ENCODE data around the gene FANK1. TPM values are rescaled to one million over a fixed set of nuclear protein-coding genes. Genes with fewer than 3 reads are reported as not detected.
"Not testable (repeated sequence)": the region's sequence is repeated elsewhere in the genome, so short reads cannot be mapped to it uniquely, and the experiment has no call there.

Gene FANK1
- total and polyA plus RNA-seq, 5 donors from 2014 or later, result 21.1 to 54.5 (median 36.1) TPM

GRCh38 chr10:125926247-125926646, 29.9 kb downstream of the FANK1 start:
- H3K36me3 ChIP-seq (ENCODE audit: control insufficient read depth, insufficient read depth, low read length), result no peaks in the 10 kb centered on the region
- Mint-ChIP-seq H3K27ac (no peak overlapping the region), H3K27me3 (peaks cover 4% of the 10 kb centered on the region)

GRCh38 chr10:125927265-125927664, 30.9 kb downstream of the FANK1 start:
- H3K27ac Mint-ChIP-seq; H3K4me1 Mint-ChIP-seq; H3K4me3 ChIP-seq (ENCODE audit: low read depth, low read length); ATAC-seq (ENCODE audit: low read depth in 2 of 2); H3K27me3 Mint-ChIP-seq; H3K36me3 Mint-ChIP-seq; H3K27me3 ChIP-seq (ENCODE audit: control insufficient read depth, insufficient read depth, low read length); H3K27ac ChIP-seq (ENCODE audit: insufficient read depth, low read length, poor library complexity, severe bottlenecking); H3K9me3 ChIP-seq (ENCODE audit: control insufficient read depth in 2 of 2, low read length in 2 of 2); H3K9me3 Mint-ChIP-seq; H3K4me3 Mint-ChIP-seq; DNase-seq; H3K4me1 ChIP-seq (ENCODE audit: control insufficient read depth, insufficient read depth, low read length, poor library complexity, severe bottlenecking); H3K36me3 ChIP-seq (ENCODE audit: control insufficient read depth, insufficient read depth, low read length): not testable (repeated sequence)

More at GRCh38 chr10:125926247-125926646, 29.9 kb downstream of the FANK1 start:
- H3K9me3 ChIP-seq (ENCODE audit: control insufficient read depth in 2 of 2, low read length in 2 of 2), result no peaks in the 10 kb centered on the region
- H3K9me3 Mint-ChIP-seq, result peaks cover 0 to 2% (median 0%) of the 10 kb centered on the region in 7 donors
- H3K36me3 Mint-ChIP-seq, result no peaks in the 10 kb centered on the region
- H3K4me1 ChIP-seq (ENCODE audit: control insufficient read depth, insufficient read depth, low read length, poor library complexity, severe bottlenecking), result no peaks in the 10 kb centered on the region
- no peak for DNase-seq
- H3K27me3 ChIP-seq (ENCODE audit: control insufficient read depth, insufficient read depth, low read length), result peaks cover 2% of the 10 kb centered on the region
- H3K4me3 Mint-ChIP-seq, result no peak overlapping the region
- ATAC-seq (ENCODE audit: low read depth in 2 of 2), result no peak
- H3K27ac ChIP-seq (ENCODE audit: insufficient read depth, low read length, poor library complexity, severe bottlenecking), result no peak overlapping the region
- H3K4me1 Mint-ChIP-seq, result no peaks in the 10 kb centered on the region
- no peak overlapping the region for H3K4me3 ChIP-seq (ENCODE audit: low read depth, low read length)

- H3K27ac ChIP-seq (ENCODE audit: insufficient read depth, low read length, poor library complexity, severe bottlenecking), result no peak overlapping the region
- H3K4me1 ChIP-seq (ENCODE audit: control insufficient read depth, insufficient read depth, low read length, poor library complexity, severe bottlenecking), result no peaks in the 10 kb centered on the region
- peaks cover 23% of the 10 kb centered on the region for H3K27me3 Mint-ChIP-seq
- no peaks in the 10 kb centered on the region for H3K36me3 Mint-ChIP-seq
- peaks cover 0 to 2% (median 0%) of the 10 kb centered on the region in 7 donors for H3K9me3 Mint-ChIP-seq
- peaks cover 4% of the 10 kb centered on the region for H3K27me3 ChIP-seq (ENCODE audit: control insufficient read depth, insufficient read depth, low read length)
- no peaks in the 10 kb centered on the region for H3K9me3 ChIP-seq (ENCODE audit: control insufficient read depth in 2 of 2, low read length in 2 of 2)
- no peak for DNase-seq
- no peak for ATAC-seq (ENCODE audit: low read depth in 2 of 2)
- no peaks in the 10 kb centered on the region for H3K36me3 ChIP-seq (ENCODE audit: control insufficient read depth, insufficient read depth, low read length)
- no peak overlapping the region for H3K4me3 Mint-ChIP-seq
- no peak overlapping the region for H3K4me3 ChIP-seq (ENCODE audit: low read depth, low read length)
- H3K4me1 Mint-ChIP-seq, result no peaks in the 10 kb centered on the region
- no peak overlapping the region for H3K27ac Mint-ChIP-seq
Measured at GRCh38 chr10:125928928-125929585, 32.7 kb downstream of the FANK1 start.

GRCh38 chr10:125929618-125930017, 33.3 kb downstream of the FANK1 start:
- Histone ChIP-seq H3K27me3 (ENCODE audit: control insufficient read depth, insufficient read depth, low read length) (peaks cover 5% of the 10 kb centered on the region), H3K36me3 (ENCODE audit: control insufficient read depth, insufficient read depth, low read length) (no peaks in the 10 kb centered on the region), H3K4me1 (ENCODE audit: control insufficient read depth, insufficient read depth, low read length, poor library complexity, severe bottlenecking) (no peaks in the 10 kb centered on the region), H3K9me3 (ENCODE audit: control insufficient read depth in 2 of 2, low read length in 2 of 2) (no peaks in the 10 kb centered on the region), H3K4me3 (ENCODE audit: low read depth, low read length) (no peak overlapping the region), H3K27ac (ENCODE audit: insufficient read depth, low read length, poor library complexity, severe bottlenecking) (no peak overlapping the region)
- Mint-ChIP-seq H3K36me3 (no peaks in the 10 kb centered on the region), H3K4me1 (no peaks in the 10 kb centered on the region), H3K9me3 (peaks cover 0 to 2% (median 0%) of the 10 kb centered on the region in 7 donors), H3K4me3 (no peak overlapping the region), H3K27me3 (peaks cover 28% of the 10 kb centered on the region), H3K27ac (no peak overlapping the region)
- ATAC-seq (ENCODE audit: low read depth in 2 of 2), result no peak
- no peak for DNase-seq

GRCh38 chr10:125933693-125934092, 37.3 kb downstream of the FANK1 start:
- H3K4me1 ChIP-seq (ENCODE audit: control insufficient read depth, insufficient read depth, low read length, poor library complexity, severe bottlenecking), result no peaks in the 10 kb centered on the region
- ATAC-seq (ENCODE audit: low read depth in 2 of 2), result no peak
- no peak overlapping the region for H3K27ac ChIP-seq (ENCODE audit: insufficient read depth, low read length, poor library complexity, severe bottlenecking)
- no peaks in the 10 kb centered on the region for H3K36me3 ChIP-seq (ENCODE audit: control insufficient read depth, insufficient read depth, low read length)
- peaks cover 36% of the 10 kb centered on the region for H3K27me3 Mint-ChIP-seq
- H3K4me3 ChIP-seq (ENCODE audit: low read depth, low read length), result no peak overlapping the region
- H3K9me3 ChIP-seq (ENCODE audit: control insufficient read depth in 2 of 2, low read length in 2 of 2), result no peaks in the 10 kb centered on the region
- H3K27ac Mint-ChIP-seq, result no peak overlapping the region
- no peak overlapping the region for H3K4me3 Mint-ChIP-seq
- H3K27me3 ChIP-seq (ENCODE audit: control insufficient read depth, insufficient read depth, low read length), result peaks cover 7% of the 10 kb centered on the region
- no peaks in the 10 kb centered on the region for H3K36me3 Mint-ChIP-seq
- peaks cover 0 to 2% (median 0%) of the 10 kb centered on the region in 7 donors for H3K9me3 Mint-ChIP-seq
- no peak for DNase-seq
- no peaks in the 10 kb centered on the region for H3K4me1 Mint-ChIP-seq

GRCh38 chr10:125936331-125936730, 40.0 kb downstream of the FANK1 start:
- Histone ChIP-seq H3K36me3 (ENCODE audit: control insufficient read depth, insufficient read depth, low read length) (no peaks in the 10 kb centered on the region), H3K27me3 (ENCODE audit: control insufficient read depth, insufficient read depth, low read length) (peaks cover 7% of the 10 kb centered on the region), H3K4me3 (ENCODE audit: low read depth, low read length) (no peak overlapping the region), H3K9me3 (ENCODE audit: control insufficient read depth in 2 of 2, low read length in 2 of 2) (no peaks in the 10 kb centered on the region), H3K27ac (ENCODE audit: insufficient read depth, low read length, poor library complexity, severe bottlenecking) (no peak overlapping the region), H3K4me1 (ENCODE audit: control insufficient read depth, insufficient read depth, low read length, poor library complexity, severe bottlenecking) (no peaks in the 10 kb centered on the region)
- DNase-seq (no peak), ATAC-seq (ENCODE audit: low read depth in 2 of 2) (no peak)
- H3K4me3 Mint-ChIP-seq, result no peak overlapping the region
- H3K27me3 Mint-ChIP-seq, result peaks cover 36% of the 10 kb centered on the region
- H3K9me3 Mint-ChIP-seq, result peaks cover 0 to 2% (median 0%) of the 10 kb centered on the region in 7 donors
- H3K27ac Mint-ChIP-seq, result no peak overlapping the region
- no peaks in the 10 kb centered on the region for H3K36me3 Mint-ChIP-seq
- no peaks in the 10 kb centered on the region for H3K4me1 Mint-ChIP-seq

GRCh38 chr10:125940515-125940914, 44.2 kb downstream of the FANK1 start:
- DNase-seq (no peak), ATAC-seq (ENCODE audit: low read depth in 2 of 2) (no peak)
- H3K27ac ChIP-seq (ENCODE audit: insufficient read depth, low read length, poor library complexity, severe bottlenecking), result no peak overlapping the region
- H3K36me3 Mint-ChIP-seq, result no peaks in the 10 kb centered on the region
- no peak overlapping the region for H3K4me3 ChIP-seq (ENCODE audit: low read depth, low read length)
- peaks cover 0 to 10% (median 0%) of the 10 kb centered on the region in 7 donors for H3K9me3 Mint-ChIP-seq
- no peak overlapping the region for H3K27ac Mint-ChIP-seq
- H3K4me1 ChIP-seq (ENCODE audit: control insufficient read depth, insufficient read depth, low read length, poor library complexity, severe bottlenecking), result no peaks in the 10 kb centered on the region
- H3K9me3 ChIP-seq (ENCODE audit: control insufficient read depth in 2 of 2, low read length in 2 of 2), result no peaks in the 10 kb centered on the region
- no peaks in the 10 kb centered on the region for H3K36me3 ChIP-seq (ENCODE audit: control insufficient read depth, insufficient read depth, low read length)
- H3K27me3 Mint-ChIP-seq, result peaks cover 10% of the 10 kb centered on the region
- H3K27me3 ChIP-seq (ENCODE audit: control insufficient read depth, insufficient read depth, low read length), result no peaks in the 10 kb centered on the region
- no peak overlapping the region for H3K4me3 Mint-ChIP-seq
- H3K4me1 Mint-ChIP-seq, result no peaks in the 10 kb centered on the region

- Mint-ChIP-seq H3K36me3 (no peaks in the 10 kb centered on the region), H3K4me1 (no peaks in the 10 kb centered on the region), H3K27me3 (no peaks in the 10 kb centered on the region), H3K4me3 (no peak overlapping the region), H3K9me3 (peaks cover 0 to 30% (median 6%) of the 10 kb centered on the region in 7 donors), H3K27ac (no peak overlapping the region)
- Histone ChIP-seq H3K36me3 (ENCODE audit: control insufficient read depth, insufficient read depth, low read length) (no peaks in the 10 kb centered on the region), H3K27me3 (ENCODE audit: control insufficient read depth, insufficient read depth, low read length) (no peaks in the 10 kb centered on the region), H3K4me3 (ENCODE audit: low read depth, low read length) (no peak overlapping the region), H3K9me3 (ENCODE audit: control insufficient read depth in 2 of 2, low read length in 2 of 2) (peaks cover 14 to 21% of the 10 kb centered on the region in 2 experiments), H3K4me1 (ENCODE audit: control insufficient read depth, insufficient read depth, low read length, poor library complexity, severe bottlenecking) (no peaks in the 10 kb centered on the region), H3K27ac (ENCODE audit: insufficient read depth, low read length, poor library complexity, severe bottlenecking) (no peak overlapping the region)
- no peak for ATAC-seq (ENCODE audit: low read depth in 2 of 2)
- DNase-seq, result no peak
Measured at GRCh38 chr10:125951290-125951689, 54.9 kb downstream of the FANK1 start.
